Measurements from ENCODE around the gene RPS15.
"Not testable (repeated sequence)": the region's sequence is repeated elsewhere in the genome, so short reads cannot be mapped to it uniquely, and the experiment has no call there.

RPS15 gene

DNA sequence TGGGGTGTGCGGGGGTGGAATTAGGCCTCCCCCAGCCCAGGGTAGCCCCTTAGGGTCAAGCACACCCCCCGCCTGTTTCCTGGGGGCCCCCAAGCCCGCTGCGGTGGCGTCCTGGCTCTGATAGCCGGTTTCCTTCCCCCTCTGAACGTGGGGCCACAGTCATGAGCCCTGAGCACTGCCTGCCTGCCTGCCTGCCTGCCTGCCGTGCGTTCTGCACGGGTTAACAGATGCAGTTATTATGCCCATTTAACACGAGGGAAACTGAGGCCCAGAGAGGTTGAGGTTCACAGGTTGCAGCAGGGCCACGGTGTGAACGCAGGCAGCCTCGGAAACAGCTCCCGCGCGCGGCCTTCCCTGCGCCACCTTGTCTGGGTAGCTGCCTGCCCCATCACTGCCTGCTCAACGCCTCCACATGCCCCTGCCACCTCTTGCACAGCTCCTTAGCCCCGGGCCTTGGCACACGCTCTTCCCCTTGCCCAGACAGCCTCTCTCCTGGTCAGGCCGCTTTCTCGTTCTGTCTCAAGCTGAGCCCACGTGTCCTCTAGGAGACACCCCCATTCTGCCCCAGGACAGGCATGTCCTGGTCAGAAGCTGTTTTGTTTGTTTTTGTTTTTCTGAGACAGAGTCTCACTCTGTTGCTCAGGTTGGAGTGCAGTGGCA lies 35.7 kb upstream of the RPS15 start:
- no peak for DNase-seq

DNA sequence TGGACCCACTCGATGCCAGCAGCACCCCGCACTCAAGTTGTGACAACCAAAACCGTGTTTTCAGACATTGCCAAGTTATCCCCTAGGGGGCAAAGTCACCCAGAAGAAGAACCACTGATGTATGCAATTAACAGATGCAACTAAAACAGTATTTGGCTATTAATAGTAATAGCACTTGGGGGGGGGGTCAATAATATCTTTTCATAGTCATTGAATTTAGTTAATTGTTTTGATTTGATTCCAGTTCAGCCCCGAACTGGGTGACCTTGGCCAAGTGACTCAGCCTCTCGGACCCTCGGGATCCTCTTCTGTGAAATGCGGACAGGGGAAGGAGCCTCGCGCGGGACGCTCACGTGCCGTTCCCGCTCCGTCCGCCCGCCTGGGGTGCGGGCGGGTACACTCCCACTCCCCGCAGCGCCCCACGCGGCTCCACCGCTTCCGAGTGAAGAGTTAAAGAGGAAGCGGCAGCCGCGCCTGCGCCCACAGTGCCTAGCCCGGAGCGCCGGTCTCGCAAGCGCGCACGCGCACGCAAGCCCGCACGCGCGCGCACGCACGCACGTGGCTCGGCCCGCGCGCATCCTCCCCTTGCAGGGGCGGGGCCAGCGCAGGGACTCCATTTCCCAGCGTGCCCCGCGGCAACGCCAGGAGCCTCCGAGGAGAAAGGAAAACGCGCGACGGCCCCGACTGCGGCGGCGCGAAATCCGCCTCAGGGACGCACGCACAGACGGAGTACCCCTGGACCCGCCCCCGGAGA lies 31.2 kb upstream of the RPS15 start:
- DNase-seq = peak; percentile 99

- DNase-seq = no peak
Measured at GRCh38 chr19:1407528-1408299, 30.5 kb upstream of the RPS15 start, which contains the start of gene DAZAP1. DAZAP1 (plus strand) TSS chr19:1407586; CDS start chr19:1407774, 188 bp downstream.

GRCh38 chr19:1408300-1409203 lies 29.6 kb upstream of the RPS15 start:
- peak; percentile 61 for DNase-seq

DNA sequence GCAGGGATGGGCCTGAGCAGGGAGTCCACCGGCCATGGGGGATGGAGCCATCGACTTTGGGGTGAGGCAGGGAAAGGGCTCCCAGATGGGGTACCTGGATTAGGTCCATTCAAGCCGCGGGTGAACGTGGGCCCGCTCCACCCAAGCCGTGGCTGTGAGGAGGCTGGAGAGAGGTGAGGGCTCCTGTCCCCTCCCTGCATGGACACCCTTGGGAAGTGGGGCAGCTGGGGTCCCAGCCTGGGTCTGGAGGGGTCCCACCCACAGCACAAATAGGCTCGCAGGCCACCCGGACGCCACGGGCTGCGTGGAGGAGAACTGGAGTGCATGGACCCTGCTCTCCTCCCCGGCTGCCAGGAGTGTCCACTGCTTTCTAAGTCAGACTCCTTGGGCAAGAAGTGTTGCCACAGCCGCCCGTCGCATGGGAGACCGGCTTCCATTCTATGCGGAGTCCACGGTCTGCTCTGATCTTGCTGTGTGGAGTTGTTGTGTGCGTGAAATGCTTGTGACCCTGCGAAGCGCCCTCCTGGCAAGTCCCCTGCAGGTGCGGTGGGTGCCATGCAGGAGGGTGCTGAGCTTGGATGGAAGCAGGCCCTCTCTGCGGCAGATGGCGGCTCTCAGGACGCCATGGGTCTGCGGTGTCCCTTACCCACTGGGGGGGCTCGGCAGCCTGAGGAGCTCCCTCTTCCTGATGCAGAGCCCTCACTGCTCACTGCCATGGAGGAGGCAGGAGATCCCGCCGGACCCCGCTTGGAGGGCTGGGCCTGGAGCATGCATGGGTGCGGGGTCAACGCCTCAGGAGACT lies 28.8 kb upstream of the RPS15 start:
- no peak for DNase-seq

DNA sequence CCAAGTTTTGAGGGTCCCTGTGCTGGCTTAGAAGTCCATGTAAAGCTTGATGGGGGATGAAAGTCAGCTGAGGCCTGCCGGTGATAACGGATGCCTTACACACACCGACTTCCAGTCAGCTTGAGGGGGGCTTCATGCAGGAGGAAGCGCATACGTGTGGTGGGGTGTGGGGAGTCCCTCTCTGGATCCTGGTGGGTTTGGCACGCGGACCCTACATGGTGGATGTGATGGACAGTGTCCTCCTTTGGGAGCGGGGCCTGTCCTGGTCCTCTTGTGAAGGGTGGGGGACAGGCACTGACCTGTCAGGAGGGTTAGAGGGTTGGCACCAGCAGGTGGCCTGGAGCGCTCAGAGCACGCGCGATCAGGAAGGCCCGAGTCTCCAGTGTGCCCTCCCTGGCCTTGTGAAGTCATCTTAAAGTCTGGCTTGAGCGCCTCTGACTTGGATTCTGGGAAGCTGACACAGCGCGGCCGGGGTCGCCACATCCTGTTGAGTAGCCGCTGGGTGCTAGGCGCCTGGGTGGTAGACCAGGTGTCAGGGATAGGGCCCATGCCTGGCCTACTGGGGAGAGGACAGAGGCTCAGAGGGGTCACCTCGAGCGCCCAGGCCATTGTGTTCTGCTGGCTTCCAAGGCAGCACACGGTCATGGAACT lies 27.9 kb upstream of the RPS15 start:
- no peak for DNase-seq

- no peak for DNase-seq
Measured at GRCh38 chr19:1410789-1411188, 27.4 kb upstream of the RPS15 start.

DNA sequence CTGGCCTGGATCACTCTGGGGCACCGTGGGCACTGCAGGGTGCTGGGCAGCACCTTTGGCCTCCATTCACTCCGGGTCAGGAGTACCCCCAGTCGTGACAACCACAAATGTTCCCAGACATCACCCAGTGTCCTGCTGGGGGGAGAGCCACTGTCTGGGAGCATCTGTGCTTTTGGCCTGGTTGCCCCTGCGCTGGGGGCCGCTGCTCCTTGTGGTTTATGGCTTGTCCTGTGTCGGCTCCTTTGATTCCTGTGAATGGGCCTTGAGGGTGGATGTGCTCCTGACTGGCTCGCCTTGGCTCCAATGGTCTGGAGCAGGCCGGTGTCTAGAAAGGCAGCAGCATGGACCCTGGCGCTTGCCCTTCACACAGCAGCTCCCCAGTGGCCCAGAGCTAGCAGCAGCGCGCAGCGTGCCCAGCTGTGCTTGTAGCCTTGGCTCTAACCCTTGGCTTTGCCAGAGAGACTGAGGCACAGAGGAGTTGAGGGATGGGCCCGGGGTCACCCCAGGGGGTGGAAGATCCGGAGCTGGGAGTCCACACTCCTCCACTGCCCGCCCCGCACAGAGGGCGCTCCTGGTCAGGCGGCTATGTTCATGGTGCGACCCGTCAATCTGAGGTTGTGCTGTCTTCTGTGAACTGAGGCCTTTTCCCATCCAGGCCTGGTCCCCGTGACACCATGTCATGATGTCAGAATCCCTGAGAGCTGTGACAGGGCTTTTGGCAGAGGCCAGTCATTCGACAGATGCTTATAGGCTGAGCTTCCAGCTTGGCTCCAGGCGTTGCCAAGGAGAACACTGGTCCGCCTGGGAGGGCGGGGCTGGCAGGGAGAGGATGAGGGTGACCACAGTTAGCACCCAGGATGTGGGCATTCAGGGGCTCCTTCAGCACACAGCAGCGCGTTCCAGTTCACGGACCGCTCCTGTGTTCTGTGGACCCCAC lies 26.7 kb upstream of the RPS15 start:
- DNase-seq = no peak

DNA sequence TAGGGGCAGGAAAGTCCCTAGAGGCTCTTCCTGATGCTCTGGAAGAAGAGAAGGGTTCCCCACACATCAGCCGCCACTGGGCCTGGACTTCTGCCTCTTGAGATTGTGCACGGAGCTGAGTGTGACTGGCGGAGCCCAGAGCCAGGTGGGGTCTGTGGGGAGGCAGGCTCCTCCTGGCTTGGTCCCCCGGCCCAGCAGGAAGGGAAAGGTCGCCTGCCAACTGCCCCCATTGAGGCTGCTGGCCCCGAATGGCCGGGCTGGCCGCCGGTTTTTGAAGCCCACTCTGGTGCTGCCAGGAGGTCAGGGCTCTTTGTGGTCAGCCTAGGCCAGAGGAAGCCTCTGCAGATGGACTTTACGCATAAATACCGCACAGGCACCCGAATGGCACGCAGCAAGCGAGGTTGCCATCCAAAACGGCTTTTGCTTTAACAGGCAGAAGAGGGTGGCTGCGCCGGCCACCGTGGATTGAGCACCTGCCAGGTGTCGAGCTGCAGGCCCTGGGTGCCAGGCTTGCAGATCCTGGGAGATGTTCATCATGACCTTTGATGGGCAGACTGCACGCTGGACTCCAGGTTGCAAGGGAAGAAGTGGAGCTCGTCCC lies 25.8 kb upstream of the RPS15 start:
- no peak for DNase-seq

DNA sequence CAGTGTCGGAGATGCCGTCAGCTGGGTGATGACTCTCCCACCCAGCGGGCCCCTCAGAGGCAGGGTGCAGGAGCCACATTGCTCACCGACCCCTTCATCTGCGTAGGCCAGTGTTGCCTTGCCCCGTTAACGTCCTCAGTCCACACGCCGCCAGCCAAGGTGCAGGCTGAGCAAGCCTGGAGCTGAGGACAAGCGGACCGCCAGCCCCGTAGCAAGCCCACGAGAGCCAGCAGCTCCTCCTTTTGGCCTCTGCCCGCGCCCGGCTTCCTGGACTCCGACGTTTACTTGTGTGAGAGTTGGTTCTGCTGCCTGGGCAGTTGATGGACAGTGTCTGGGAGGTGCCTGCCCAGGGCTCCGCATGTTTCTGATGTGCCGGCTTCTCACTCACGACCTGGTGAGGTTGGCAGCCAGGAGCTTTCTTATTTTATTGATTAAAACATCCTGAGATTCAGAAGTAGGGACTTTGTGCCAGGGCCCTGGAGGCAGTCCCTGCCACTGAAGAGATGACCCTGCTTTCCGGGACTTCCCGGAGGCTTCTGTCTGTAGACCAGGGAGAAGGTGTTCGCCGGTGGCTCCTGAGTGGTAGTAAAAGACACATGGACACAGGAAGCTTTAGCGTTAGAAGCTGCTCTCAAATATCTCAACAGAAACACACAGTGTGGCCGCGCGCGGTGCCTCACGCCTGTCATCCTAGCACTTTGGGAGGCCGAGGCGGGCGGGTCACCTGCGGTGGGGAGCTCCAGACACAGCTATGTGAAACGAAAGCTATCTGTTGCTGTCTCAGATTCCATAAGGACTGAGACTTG lies 25.0 kb upstream of the RPS15 start:
- no peak for DNase-seq

DNA sequence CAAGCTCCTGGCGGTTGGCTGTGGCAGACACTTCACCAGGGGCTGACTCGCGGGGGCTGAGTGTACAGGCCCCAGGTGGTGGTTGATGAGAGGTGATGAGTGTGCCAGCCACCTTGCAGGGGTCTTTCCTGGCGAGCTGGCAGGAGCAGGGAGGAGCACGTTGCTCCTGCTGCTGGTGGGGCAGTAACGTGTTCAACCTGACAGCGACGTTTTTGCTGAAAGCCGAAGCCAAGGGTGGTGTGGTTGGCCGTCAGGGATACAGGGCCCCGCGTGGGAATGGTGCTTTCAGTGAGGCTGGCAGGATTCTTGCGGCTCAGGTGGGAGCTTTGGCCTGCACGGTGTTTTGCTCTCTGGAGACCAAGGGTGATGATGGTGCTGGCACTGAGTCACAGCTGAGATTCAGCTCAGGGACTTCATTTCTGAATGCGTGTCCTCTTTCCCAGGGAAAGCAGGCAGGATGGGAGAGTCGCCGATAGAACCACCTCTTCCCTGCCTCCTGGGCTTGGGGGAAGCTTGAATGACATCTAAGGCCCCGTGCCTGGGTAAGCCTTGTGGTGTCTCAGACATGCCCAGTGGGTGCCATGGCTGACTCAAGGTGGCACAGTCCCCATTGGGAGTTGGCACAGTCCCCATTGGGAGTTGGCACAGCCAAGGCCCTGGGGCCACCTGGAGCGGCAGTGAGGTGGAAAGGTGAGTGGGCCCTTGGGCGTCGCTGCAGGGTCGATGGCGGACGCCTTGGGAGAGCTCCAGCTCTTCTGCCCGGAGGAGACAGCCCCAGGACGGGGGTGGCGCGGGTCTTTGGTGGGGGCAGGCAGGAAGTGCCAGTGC lies 22.0 kb upstream of the RPS15 start:
- DNase-seq = no peak

DNA sequence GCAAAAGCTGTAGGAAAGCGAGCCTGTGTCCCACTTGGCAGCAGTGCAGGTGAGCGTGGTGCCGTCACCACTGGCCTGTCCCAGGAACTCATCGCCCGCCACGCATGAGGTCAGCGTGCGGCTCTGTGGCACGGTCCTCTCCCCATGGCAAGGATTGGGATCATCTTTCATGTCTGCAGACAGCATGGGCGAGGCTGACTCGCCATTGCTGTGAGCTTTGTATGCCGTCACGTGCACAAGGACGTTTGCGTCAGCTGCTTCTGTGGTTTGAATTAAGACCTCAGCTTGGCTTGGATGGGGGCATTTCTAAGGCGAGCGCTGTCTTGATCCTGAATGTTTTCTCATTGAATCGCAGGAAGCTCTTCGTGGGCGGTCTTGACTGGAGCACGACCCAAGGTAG lies 21.1 kb upstream of the RPS15 start:
- no peak for DNase-seq

GRCh38 chr19:1417681-1418495 lies 20.3 kb upstream of the RPS15 start:
- DNase-seq = no peak

- no peak for DNase-seq
Measured at GRCh38 chr19:1418496-1418775, 19.8 kb upstream of the RPS15 start.

- no peak for DNase-seq
Measured at GRCh38 chr19:1418951-1419738, 19.1 kb upstream of the RPS15 start.

DNA sequence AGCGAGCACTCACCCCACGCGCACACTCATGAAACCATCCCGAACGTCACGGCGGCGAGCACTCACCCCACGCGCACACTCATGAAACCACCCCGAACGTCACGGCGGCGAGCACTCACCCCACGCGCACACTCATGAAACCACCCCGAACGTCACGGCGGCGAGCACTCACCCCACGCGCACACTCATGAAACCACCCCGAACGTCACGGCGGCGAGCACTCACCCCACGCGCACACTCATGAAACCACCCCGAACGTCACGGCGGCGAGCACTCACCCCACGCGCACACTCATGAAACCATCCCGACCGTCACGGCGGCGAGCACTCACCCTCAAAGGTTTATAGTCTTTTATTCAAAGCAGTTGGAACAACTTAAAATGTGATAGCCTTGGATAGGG lies 18.1 kb upstream of the RPS15 start:
- DNase-seq = not testable (repeated sequence)

All from CD4-positive, alpha-beta T cell treated with Interleukin-15 for 1 hour (primary cell).